ENCODE results near the gene GNPTG.

GNPTG gene

GRCh38 chr16:1338119-1338730 is 13.5 kb upstream of the GNPTG start:
- H3K4me3 ChIP-seq (replicated peaks; ENCODE audit: low read depth, low read length): no peak overlapping the region
- DNase-seq (ENCODE audit: extremely low read depth, low read depth): no peak
- peak; percentile 39 for TF ChIP-seq CTCF (IDR thresholded peaks at IDR 0.05; ENCODE audit: low read depth, low read length, missing control alignments)

GRCh38 chr16:1338855-1339675 is 12.7 kb upstream of the GNPTG start:
- no peak overlapping the region for H3K4me3 ChIP-seq (replicated peaks; ENCODE audit: low read depth, low read length)
- no peak for TF ChIP-seq CTCF (IDR thresholded peaks at IDR 0.05; ENCODE audit: low read depth, low read length, missing control alignments)
- no peak for DNase-seq (ENCODE audit: extremely low read depth, low read depth)

- TF ChIP-seq CTCF (IDR thresholded peaks at IDR 0.05; ENCODE audit: low read depth, low read length, missing control alignments): no peak
- no peak overlapping the region for H3K4me3 ChIP-seq (replicated peaks; ENCODE audit: low read depth, low read length)
- no peak for DNase-seq (ENCODE audit: extremely low read depth, low read depth)
These were observed 10.8 kb upstream of the GNPTG start for GRCh38 chr16:1340730-1341494.

GRCh38 chr16:1341495-1342420 is 10.0 kb upstream of the GNPTG start:
- DNase-seq (ENCODE audit: extremely low read depth, low read depth): no peak
- TF ChIP-seq CTCF (IDR thresholded peaks at IDR 0.05; ENCODE audit: low read depth, low read length, missing control alignments): no peak

GRCh38 chr16:1342526-1343427 is 9.0 kb upstream of the GNPTG start:
- TF ChIP-seq CTCF (IDR thresholded peaks at IDR 0.05; ENCODE audit: low read depth, low read length, missing control alignments): no peak
- DNase-seq (ENCODE audit: extremely low read depth, low read depth): peak; percentile 75
- no peak overlapping the region for H3K4me3 ChIP-seq (replicated peaks; ENCODE audit: low read depth, low read length)

More at GRCh38 chr16:1341495-1342420, 10.0 kb upstream of the GNPTG start:
- H3K4me3 ChIP-seq (replicated peaks; ENCODE audit: low read depth, low read length): no peak overlapping the region
